ENCODE measurements around the gene TPM1. TPM values are rescaled to one million over a fixed set of nuclear protein-coding genes. Genes with fewer than 3 reads are reported as not detected.

TPM1 gene
- total RNA-seq, 1 experiment from 2014 or later, result 748 TPM

DNA sequence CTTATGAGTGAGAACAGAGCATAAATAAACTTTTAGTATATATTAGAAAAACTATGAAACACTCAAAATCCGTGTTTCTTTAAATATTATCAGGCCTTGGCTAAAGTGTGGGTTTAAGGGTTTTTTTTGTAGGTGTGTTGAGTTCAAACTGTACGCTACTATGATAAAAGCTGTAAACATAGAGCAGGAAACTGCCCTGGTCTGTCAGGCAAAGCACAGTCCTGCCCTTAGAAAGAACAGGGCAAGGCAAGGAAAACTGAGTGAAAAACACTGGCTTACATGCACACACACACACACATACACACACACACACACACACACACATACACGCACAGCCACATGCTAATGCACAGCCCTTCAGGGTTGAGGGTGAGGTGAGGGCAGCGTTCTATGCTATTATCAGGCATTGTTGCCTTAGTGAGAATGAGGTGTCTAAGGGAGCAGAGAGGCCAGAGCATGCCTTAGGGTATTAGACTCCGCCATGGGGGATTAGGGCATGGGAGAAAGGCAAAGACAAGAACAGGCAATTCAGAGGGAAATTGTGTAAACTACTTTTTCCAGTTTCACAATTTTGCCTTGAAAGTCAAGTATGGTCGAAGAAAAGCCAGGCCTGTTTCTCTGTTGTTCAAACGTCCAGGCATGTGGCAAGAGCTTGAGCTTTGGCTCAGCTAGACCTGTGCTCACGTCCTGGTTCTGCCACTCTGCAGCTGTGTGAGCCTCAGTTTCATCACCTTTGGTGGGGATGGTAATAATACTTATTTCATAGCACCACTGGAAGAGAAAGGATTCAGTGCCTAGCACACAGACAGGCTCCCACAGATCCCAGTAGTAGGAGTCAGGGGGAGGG lies 36.3 kb upstream of the TPM1 start:
- Histone ChIP-seq H3K79me1 (ENCODE audit: insufficient read depth, low read depth, low read length, poor library complexity, severe bottlenecking) (no peaks in the 10 kb centered on the region), H3K79me2 (ENCODE audit: insufficient read depth, low read length) (no peaks in the 10 kb centered on the region), H3K4me2 (ENCODE audit: insufficient read depth, insufficient read length, low read length) (no peak overlapping the region), H4K20me1 (ENCODE audit: control insufficient read depth, insufficient read depth, insufficient read length) (no peaks in the 10 kb centered on the region), H3K9me3 (ENCODE audit: control insufficient read depth, low read depth, low read length) (no peaks in the 10 kb centered on the region), H3K27me3 (ENCODE audit: insufficient read depth, low read length) (no peaks in the 10 kb centered on the region), H3K14ac (ENCODE audit: insufficient read depth, low read length) (no peak overlapping the region), H3K27ac (ENCODE audit: insufficient read length, low read depth, low read length) (no peak overlapping the region), H4K5ac (ENCODE audit: insufficient read length, low read depth, low read length) (no peak overlapping the region), H2BK5ac (ENCODE audit: insufficient read length, low read length) (no peak overlapping the region), H3K4ac (ENCODE audit: low read depth, low read length) (no peak overlapping the region), H3K56ac (ENCODE audit: insufficient read length, low read depth, low read length) (no peak overlapping the region), H2BK20ac (ENCODE audit: low read depth, low read length, poor library complexity, severe bottlenecking) (no peak overlapping the region), H2AK5ac (ENCODE audit: insufficient read length, low read length) (no peak overlapping the region), H2BK120ac (ENCODE audit: low read depth, low read length, poor library complexity, severe bottlenecking) (no peak overlapping the region), H3K9ac (ENCODE audit: extremely low read depth, insufficient read length, low read length) (no peak overlapping the region), H3K23ac (ENCODE audit: insufficient read length, low read depth, low read length) (no peak overlapping the region), H2BK15ac (ENCODE audit: low read depth, low read length) (no peak overlapping the region), H2AFZ (ENCODE audit: low read length) (no peak overlapping the region), H4K8ac (replicated peaks; ENCODE audit: insufficient read length, low read depth, low read length) (no peak overlapping the region), H3K23me2 (ENCODE audit: insufficient read length, low read depth, low read length, poor library complexity, severe bottlenecking) (no peaks in the 10 kb centered on the region), H3T11ph (ENCODE audit: low read length) (no peak overlapping the region), H3K4me1 (ENCODE audit: insufficient read depth, low read length) (peaks cover 3% of the 10 kb centered on the region; the same call in 1 of the 2 replicates), H4K91ac (ENCODE audit: insufficient read length, low read depth, low read length) (no peak overlapping the region), H3K18ac (ENCODE audit: insufficient read length, low read depth, low read length) (no peak overlapping the region), H2BK12ac (ENCODE audit: insufficient read length, low read depth, low read length) (no peak overlapping the region)
- TF ChIP-seq, protein P1, sequence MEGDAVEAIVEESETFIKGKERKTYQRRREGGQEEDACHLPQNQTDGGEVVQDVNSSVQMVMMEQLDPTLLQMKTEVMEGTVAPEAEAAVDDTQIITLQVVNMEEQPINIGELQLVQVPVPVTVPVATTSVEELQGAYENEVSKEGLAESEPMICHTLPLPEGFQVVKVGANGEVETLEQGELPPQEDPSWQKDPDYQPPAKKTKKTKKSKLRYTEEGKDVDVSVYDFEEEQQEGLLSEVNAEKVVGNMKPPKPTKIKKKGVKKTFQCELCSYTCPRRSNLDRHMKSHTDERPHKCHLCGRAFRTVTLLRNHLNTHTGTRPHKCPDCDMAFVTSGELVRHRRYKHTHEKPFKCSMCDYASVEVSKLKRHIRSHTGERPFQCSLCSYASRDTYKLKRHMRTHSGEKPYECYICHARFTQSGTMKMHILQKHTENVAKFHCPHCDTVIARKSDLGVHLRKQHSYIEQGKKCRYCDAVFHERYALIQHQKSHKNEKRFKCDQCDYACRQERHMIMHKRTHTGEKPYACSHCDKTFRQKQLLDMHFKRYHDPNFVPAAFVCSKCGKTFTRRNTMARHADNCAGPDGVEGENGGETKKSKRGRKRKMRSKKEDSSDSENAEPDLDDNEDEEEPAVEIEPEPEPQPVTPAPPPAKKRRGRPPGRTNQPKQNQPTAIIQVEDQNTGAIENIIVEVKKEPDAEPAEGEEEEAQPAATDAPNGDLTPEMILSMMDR (conservative IDR thresholded peaks at IDR 0.05), result no peak
- DNase-seq, result no peak
- peaks cover 2% of the 10 kb centered on the region for H3K27me3 Mint-ChIP-seq (ENCODE audit: low read depth)
- no peak overlapping the region for H3K27ac Mint-ChIP-seq
- H3K36me3 Mint-ChIP-seq (ENCODE audit: insufficient read depth in 1 of 3, low read depth in 3 of 3), result no peaks in the 10 kb centered on the region
- peaks cover 18 to 31% of the 10 kb centered on the region in 2 experiments for H3K4me1 Mint-ChIP-seq
- H3K9me3 Mint-ChIP-seq, result no peaks in the 10 kb centered on the region; a peak in 1 of 5 replicates
- H3K4me3 Mint-ChIP-seq, result no peak overlapping the region; a peak in 1 of 5 replicates
- WGBS (ENCODE audit: extremely low coverage, insufficient read length, low lambda C conversion rate), result no CpG with 5 or more reads among the region's 8 CpGs

All from H9 (cell line).